Measurements from ENCODE around the gene GLDC. TPM values are rescaled to one million over a fixed set of nuclear protein-coding genes. Genes with fewer than 3 reads are reported as not detected.
"Not testable (repeated sequence)": the region's sequence is repeated elsewhere in the genome, so short reads cannot be mapped to it uniquely, and the experiment has no call there.

Gene GLDC
- 5.1 and 8.0 TPM in 2 replicates for total RNA-seq (2022)
- Bru-seq, nascent RNA, result percentile 40 among the genes with signal in this experiment
- percentile 34 among the genes with signal in this experiment for BruChase-seq, experiment 1, labeled RNA remaining after a 6-hour chase
- percentile 35 among the genes with signal in this experiment for BruChase-seq, experiment 2, labeled RNA remaining after a 2-hour chase
- long read RNA-seq, partial matches to known transcripts, result 1 of 6 reads
- long read RNA-seq, other reads (novel, unspliced or antisense), result 2 of 6 reads

DNA sequence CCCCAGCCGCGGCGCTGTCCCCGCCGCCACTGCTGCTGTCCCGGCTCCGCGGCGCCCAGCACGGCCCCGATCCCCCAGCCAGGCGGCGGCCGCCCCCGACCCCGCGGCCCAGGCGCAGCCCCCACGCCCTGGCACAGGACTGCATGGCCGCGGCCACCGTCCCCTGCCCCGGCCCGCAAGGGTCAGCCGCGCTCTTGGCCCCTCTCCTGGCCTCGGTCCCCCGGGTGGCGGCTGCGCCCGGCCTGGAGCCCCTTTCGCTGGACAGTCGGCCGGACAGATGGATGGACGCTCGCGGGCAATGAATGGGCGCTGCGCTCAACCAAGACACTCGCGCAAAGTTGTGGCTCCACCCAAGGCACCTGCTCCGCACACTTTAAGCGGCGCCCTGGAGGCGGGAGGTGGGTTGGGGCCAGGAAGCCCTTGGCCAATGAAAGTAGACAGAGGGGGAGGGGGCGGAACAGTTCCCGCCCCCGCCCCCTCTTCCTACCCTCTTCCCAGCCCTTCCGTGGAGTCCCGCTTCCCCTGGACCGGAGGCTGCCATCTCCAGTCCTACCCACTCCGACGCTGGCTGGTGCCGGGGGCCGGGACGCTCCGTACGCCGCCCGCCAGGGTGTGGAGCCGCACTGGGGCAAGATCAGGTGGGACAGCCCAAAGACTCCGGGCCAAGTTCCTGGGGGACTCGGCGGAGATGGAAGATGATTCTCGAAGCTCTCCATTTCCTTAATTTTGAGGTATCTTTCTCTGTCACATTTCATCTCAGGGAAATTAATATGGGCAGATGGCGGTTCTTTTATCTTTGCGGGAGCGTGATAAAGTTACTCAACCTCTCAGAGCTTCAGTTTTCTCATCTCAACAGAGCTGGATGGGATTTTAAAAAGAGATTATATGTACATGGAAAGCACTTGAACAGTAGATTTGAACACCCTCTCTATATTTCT lies at the start of gene GLDC:
TSS of gene GLDC (minus strand) at position 375 of the 938 bp plus-strand sequence. CDS start at position 145, 230 bp downstream.
- H3K36me3 Mint-ChIP-seq (ENCODE audit: insufficient read depth, unreplicated experiment), result peaks cover 19% of the 10 kb centered on the region
- no peaks in the 10 kb centered on the region for H3K27me3 Mint-ChIP-seq (ENCODE audit: unreplicated experiment)
- peak; percentile 76 for DNase-seq
- H3K4me1 Mint-ChIP-seq (ENCODE audit: low read depth, unreplicated experiment), result peaks cover 8% of the 10 kb centered on the region
- BruUV-seq (replicated peaks), result no TSS peak
- CTCF ChIA-PET, result interaction anchor here (0.6 to 0.7 kb wide), 2 partner anchors 54 to 890 kb away, joined by 3 read pairs; no protein-coding TSS in a partner anchor
- intact Hi-C loops (cut with micrococcal nuclease; ENCODE audit: unreplicated experiment), result no loop called here
- peak within 1 kb of the TSS; percentile 87 for H3K4me3 Mint-ChIP-seq (ENCODE audit: low read depth, unreplicated experiment)
- TF ChIP-seq CTCF (IDR thresholded peaks at IDR 0.05; ENCODE audit: unreplicated experiment), result no peak
- peak within 1 kb of the TSS; percentile 24 for H3K27ac Mint-ChIP-seq (ENCODE audit: unreplicated experiment)
- no peaks in the 10 kb centered on the region for H3K9me3 Mint-ChIP-seq (ENCODE audit: low read depth, unreplicated experiment)

DNA sequence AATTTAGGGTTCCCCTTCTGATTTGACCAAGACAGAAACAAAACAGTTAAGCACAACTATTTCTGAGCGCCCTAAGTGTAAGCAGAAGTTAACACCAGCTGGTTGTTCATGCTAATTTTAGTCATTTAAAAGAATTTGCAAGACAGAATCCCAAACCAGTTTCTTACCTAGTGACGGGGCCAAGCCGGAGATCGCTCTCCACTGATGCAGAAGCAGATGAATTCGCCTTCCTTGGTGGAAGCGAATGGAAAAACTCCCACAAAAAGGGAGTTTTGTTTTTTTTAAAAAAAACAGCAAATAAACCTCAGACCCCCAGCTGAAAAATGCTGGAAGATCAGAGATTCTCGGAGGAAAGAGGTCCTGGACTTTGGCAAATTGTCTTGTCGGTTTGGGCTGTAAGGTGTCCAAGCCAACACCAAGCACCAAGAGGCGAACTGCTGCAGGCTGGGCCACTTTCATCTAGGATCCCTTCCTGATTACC lies 47.4 kb upstream of the GLDC start:
- no peak overlapping the region for H3K4me3 Mint-ChIP-seq (ENCODE audit: low read depth, unreplicated experiment)
- no peaks in the 10 kb centered on the region for H3K4me1 Mint-ChIP-seq (ENCODE audit: low read depth, unreplicated experiment)
- H3K36me3 Mint-ChIP-seq (ENCODE audit: insufficient read depth, unreplicated experiment), result no peaks in the 10 kb centered on the region
- TF ChIP-seq CTCF (IDR thresholded peaks at IDR 0.05; ENCODE audit: unreplicated experiment), result no peak
- intact Hi-C loops (cut with micrococcal nuclease; ENCODE audit: unreplicated experiment), result no loop called here
- DNase-seq, result no peak
- no TSS peak for BruUV-seq (replicated peaks)
- no peaks in the 10 kb centered on the region for H3K27me3 Mint-ChIP-seq (ENCODE audit: unreplicated experiment)
- H3K27ac Mint-ChIP-seq (ENCODE audit: unreplicated experiment), result no peak overlapping the region
- H3K9me3 Mint-ChIP-seq (ENCODE audit: low read depth, unreplicated experiment), result no peaks in the 10 kb centered on the region
- CTCF ChIA-PET, result no interaction called here

DNA sequence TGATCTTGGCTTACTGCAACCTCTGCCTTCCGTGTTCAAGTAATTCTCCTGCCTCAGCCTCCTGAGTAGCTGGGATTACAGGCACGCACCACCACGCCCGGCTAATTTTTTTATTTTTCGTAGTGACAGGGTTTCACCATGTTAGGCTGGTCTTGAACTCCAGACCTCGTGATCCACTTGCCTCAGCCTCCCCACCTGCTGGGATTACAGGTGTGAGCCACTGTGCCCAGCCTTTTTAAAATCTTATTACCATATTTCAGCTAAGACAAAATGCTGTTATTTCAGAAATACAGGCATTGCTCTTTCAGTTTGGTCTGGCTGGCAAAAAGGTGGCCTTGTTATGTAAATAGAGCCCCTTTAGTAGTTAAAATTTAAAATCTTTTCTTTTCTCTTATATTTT lies 46.9 kb upstream of the GLDC start:
- Mint-ChIP-seq H3K27ac (ENCODE audit: unreplicated experiment) (no peak overlapping the region), H3K27me3 (ENCODE audit: unreplicated experiment) (no peaks in the 10 kb centered on the region), H3K9me3 (ENCODE audit: low read depth, unreplicated experiment) (no peaks in the 10 kb centered on the region), H3K36me3 (ENCODE audit: insufficient read depth, unreplicated experiment) (no peaks in the 10 kb centered on the region), H3K4me1 (ENCODE audit: low read depth, unreplicated experiment) (no peaks in the 10 kb centered on the region), H3K4me3 (ENCODE audit: low read depth, unreplicated experiment) (no peak overlapping the region)
- BruUV-seq (replicated peaks), result no TSS peak
- CTCF ChIA-PET, result interaction anchor here (0.9 kb wide), 1 partner anchor 31 kb away, joined by 3 read pairs; no protein-coding TSS in a partner anchor
- intact Hi-C loops (cut with micrococcal nuclease; ENCODE audit: unreplicated experiment), result no loop called here
- DNase-seq, result no peak
- TF ChIP-seq CTCF (IDR thresholded peaks at IDR 0.05; ENCODE audit: unreplicated experiment), result no peak

- intact Hi-C loops (cut with micrococcal nuclease; ENCODE audit: unreplicated experiment); H3K27me3 Mint-ChIP-seq (ENCODE audit: unreplicated experiment); H3K9me3 Mint-ChIP-seq (ENCODE audit: low read depth, unreplicated experiment); H3K4me1 Mint-ChIP-seq (ENCODE audit: low read depth, unreplicated experiment); H3K27ac Mint-ChIP-seq (ENCODE audit: unreplicated experiment); H3K4me3 Mint-ChIP-seq (ENCODE audit: low read depth, unreplicated experiment); DNase-seq; CTCF ChIA-PET; BruUV-seq (replicated peaks); H3K36me3 Mint-ChIP-seq (ENCODE audit: insufficient read depth, unreplicated experiment): not testable (repeated sequence)
Measured at GRCh38 chr9:6690675-6691070, 45.1 kb upstream of the GLDC start.
